Sigmoid colon (tissue), 7 donors: Measurements from ENCODE around the gene CACNA2D3. TPM values are rescaled to one million over a fixed set of nuclear protein-coding genes. Genes with fewer than 3 reads are reported as not detected.

Experiments
- DNase-seq: peaks from one replicate; pipeline ENCODE4 v3.0.0-alpha.2; 2019
- H3K27ac ChIP-seq, 4 donors: fragments of 200-600 bp; sonication (generic); one replicate each; pipeline ENCODE4 v1.5.1; 2016 to 2019; ENCODE audit warnings: mild to moderate bottlenecking in 1 of 4
- H3K27me3 ChIP-seq, 3 donors: fragments of 200-600 bp; sonication (generic); one replicate each; pipeline ENCODE4 v1.5.1; 2019; ENCODE audit warnings: mild to moderate bottlenecking in 1 of 3
- H3K36me3 ChIP-seq, 4 donors: fragments of 200-600 bp; sonication (generic); one replicate each; pipeline ENCODE4 v1.5.1; 2016 to 2019
- H3K4me1 ChIP-seq, 4 donors: fragments of 200-600 bp; sonication (generic); one replicate each; pipeline ENCODE4 v1.5.1; 2017 to 2019
- H3K4me3 ChIP-seq, 4 donors: fragments of 200-600 bp; sonication (generic); one replicate each; pipeline ENCODE4 v1.5.1; 2017 to 2019; ENCODE audit warnings: mild to moderate bottlenecking in 2 of 4, moderate library complexity in 1 of 4
- H3K9me3 ChIP-seq, 4 donors: fragments of 200-600 bp in 3 of 4; sonication (generic) in 3 of 4; one replicate each; pipeline versions ENCODE4 v1.5.1 to v1.6.1; 2013 to 2019
- CTCF ChIP-seq, 4 experiments: fragments of 450-650 bp in 3 of 4; fragments of 200-600 bp in 1 of 4; IDR thresholded peaks; one replicate each; pipeline ENCODE4 v1.5.1; 2016 to 2019; ENCODE audit warnings: antibody characterized with exemption in 4 of 4, mild to moderate bottlenecking in 3 of 4, moderate library complexity in 2 of 4
- EP300 ChIP-seq, 4 donors: sonication (generic); formaldehyde crosslinking; IDR thresholded peaks; one replicate each; pipeline ENCODE4 v1.6.1; 2017; ENCODE audit warnings: antibody characterized with exemption in 4 of 4
- POLR2A ChIP-seq, 2 donors: fragments of 450-650 bp; IDR thresholded peaks; one replicate each; pipeline ENCODE4 v1.6.1; 2016; ENCODE audit warnings: antibody characterized with exemption in 2 of 2, mild to moderate bottlenecking in 2 of 2, moderate library complexity in 2 of 2
- POLR2AphosphoS5 ChIP-seq, 4 donors: sonication (generic); formaldehyde crosslinking; IDR thresholded peaks; one replicate each; pipeline ENCODE4 v1.6.1; 2017; ENCODE audit warnings: antibody characterized with exemption in 4 of 4
- WGBS, 2 donors: extraction: QIAGEN DNeasy Blood & Tissue Kit; methylation state at CpG; one replicate each; pipeline ENCODE4 v1.1.7; 2013; 5-methylcytosine and 5-hydroxymethylcytosine counted together
- intact Hi-C: fragments of 100-400 bp; cut with DNase I; formaldehyde crosslinking; loops from one replicate; pipeline ENCODE4 v1.15.1; 2023
- polyA plus RNA-seq, 3 donors: library from polyadenylated mRNA; stranded (reverse); fragments of 200-250 nt; gene quantifications; one replicate each; pipeline ENCODE4 v1.2.3, GENCODE V29; 2013
- total RNA-seq, 4 donors: library from RNA; depleted of rRNA; stranded (reverse); fragments of >200 nt; gene quantifications; one replicate each; pipeline ENCODE4 v1.1.0, GENCODE V29; 2016
- donor health status: healthy with polysubstance abuse.
- donor health status: Bipolar disorder and iron deficiency.
- donor health status: healthy.

CACNA2D3 gene
- total and polyA plus RNA-seq, 7 donors, result 0.32 to 10.2 (median 4.8) TPM; not detected in 1

- peaks cover 0 to under 1% (median 0%) of the 10 kb centered on the region in 4 donors for H3K9me3 ChIP-seq
- no peak overlapping the region for H3K27ac ChIP-seq
- no peak overlapping the region for H3K4me3 ChIP-seq
- H3K4me1 ChIP-seq, result no peaks in the 10 kb centered on the region
- no peaks in the 10 kb centered on the region for H3K27me3 ChIP-seq
- TF ChIP-seq EP300 (IDR thresholded peaks at IDR 0.05) (no peak), CTCF (IDR thresholded peaks at IDR 0.05) (no peak), POLR2AphosphoS5 (IDR thresholded peaks at IDR 0.05) (no peak), POLR2A (IDR thresholded peaks at IDR 0.05) (no peak)
- no peaks in the 10 kb centered on the region for H3K36me3 ChIP-seq
- intact Hi-C loops, result no loop called here
- DNase-seq, result no peak
- 71 to 93% methylated on average over 2 of the region's 2 CpGs for WGBS, 2 donors
Observed at GRCh38 chr3:54641226-54642014, 519.1 kb downstream of the CACNA2D3 start.

- H3K4me1 ChIP-seq, result no peaks in the 10 kb centered on the region
- peaks cover 0 to 1% (median 0%) of the 10 kb centered on the region in 4 donors for H3K9me3 ChIP-seq
- intact Hi-C loops, result no loop called here
- no peaks in the 10 kb centered on the region for H3K27me3 ChIP-seq
- no peaks in the 10 kb centered on the region for H3K36me3 ChIP-seq
- TF ChIP-seq POLR2A (IDR thresholded peaks at IDR 0.05) (no peak), POLR2AphosphoS5 (IDR thresholded peaks at IDR 0.05) (no peak), CTCF (IDR thresholded peaks at IDR 0.05) (no peak), EP300 (IDR thresholded peaks at IDR 0.05) (no peak)
- no peak for DNase-seq
- H3K4me3 ChIP-seq, result no peak overlapping the region
- 93 to 95% methylated on average over 6 of the region's 6 CpGs for WGBS, 2 donors
- no peak overlapping the region for H3K27ac ChIP-seq
Observed at GRCh38 chr3:54642147-54642546, 519.8 kb downstream of the CACNA2D3 start.

GRCh38 chr3:54647721-54648120 is 525.4 kb downstream of the CACNA2D3 start:
- Histone ChIP-seq H3K9me3 (peaks cover 0 to 1% (median 0%) of the 10 kb centered on the region in 4 donors), H3K27ac (no peak overlapping the region), H3K4me1 (no peaks in the 10 kb centered on the region), H3K4me3 (no peak overlapping the region), H3K27me3 (no peaks in the 10 kb centered on the region), H3K36me3 (no peaks in the 10 kb centered on the region)
- DNase-seq, result no peak
- intact Hi-C loops, result no loop called here
- TF ChIP-seq CTCF (IDR thresholded peaks at IDR 0.05) (no peak), EP300 (IDR thresholded peaks at IDR 0.05) (no peak), POLR2A (IDR thresholded peaks at IDR 0.05) (no peak), POLR2AphosphoS5 (IDR thresholded peaks at IDR 0.05) (no peak)

GRCh38 chr3:54649551-54649950 is 527.2 kb downstream of the CACNA2D3 start:
- Histone ChIP-seq H3K9me3 (peaks cover 0 to 1% (median 0%) of the 10 kb centered on the region in 4 donors), H3K27ac (no peak overlapping the region), H3K4me3 (no peak overlapping the region), H3K27me3 (no peaks in the 10 kb centered on the region), H3K36me3 (no peaks in the 10 kb centered on the region), H3K4me1 (no peaks in the 10 kb centered on the region)
- DNase-seq, result no peak
- no peak for TF ChIP-seq POLR2AphosphoS5 (IDR thresholded peaks at IDR 0.05)
- intact Hi-C loops, result no loop called here

- whole genome bisulfite sequencing, 2 donors, result 72 to 76% methylated on average over 6 of the region's 6 CpGs
- TF ChIP-seq POLR2A (IDR thresholded peaks at IDR 0.05), result no peak
- no peak for TF ChIP-seq EP300 (IDR thresholded peaks at IDR 0.05)
- no peak for TF ChIP-seq POLR2AphosphoS5 (IDR thresholded peaks at IDR 0.05)
- no peak for TF ChIP-seq CTCF (IDR thresholded peaks at IDR 0.05)
- intact Hi-C loops, result no loop called here
- Histone ChIP-seq H3K27me3 (no peaks in the 10 kb centered on the region), H3K9me3 (no peaks in the 10 kb centered on the region), H3K4me1 (no peaks in the 10 kb centered on the region), H3K4me3 (no peak overlapping the region), H3K27ac (no peak overlapping the region), H3K36me3 (no peaks in the 10 kb centered on the region)
- DNase-seq, result no peak
Observed at GRCh38 chr3:54653456-54654195, 531.3 kb downstream of the CACNA2D3 start.
